Measurements from ENCODE around the gene CCDC24. TPM values are rescaled to one million over a fixed set of nuclear protein-coding genes. Genes with fewer than 3 reads are reported as not detected.

CCDC24 gene
- total and polyA plus RNA-seq, 8 donors, result 9.9 to 17.7 (median 12.9) TPM

- Histone ChIP-seq H3K4me1 (peaks cover 15 to 48% of the 10 kb centered on the region in 2 donors), H3K27ac (no peak overlapping the region), H3K4me3 (no peak overlapping the region), H3K9me3 (no peaks in the 10 kb centered on the region), H3K27me3 (no peaks in the 10 kb centered on the region), H3K36me3 (peaks cover 0 to 21% of the 10 kb centered on the region in 2 donors)
- TF ChIP-seq CTCF (IDR thresholded peaks at IDR 0.05), result no peak
- ATAC-seq (no peak), DNase-seq (peak in 1 of 4 donors; percentile 80)
- intact Hi-C loops (cut with DNase I), result no loop called here
Observed at GRCh38 chr1:43982808-43983207, 8.6 kb upstream of the CCDC24 start.

GRCh38 chr1:43983253-43983899 is 8.0 kb upstream of the CCDC24 start:
- ATAC-seq (no peak), DNase-seq (no peak)
- H3K27ac ChIP-seq, result no peak overlapping the region
- no peaks in the 10 kb centered on the region for H3K9me3 ChIP-seq
- H3K4me3 ChIP-seq, result no peak overlapping the region
- peaks cover 13 to 42% of the 10 kb centered on the region in 2 donors for H3K4me1 ChIP-seq
- H3K27me3 ChIP-seq, result no peaks in the 10 kb centered on the region
- peaks cover 0 to 16% of the 10 kb centered on the region in 2 donors for H3K36me3 ChIP-seq
- no peak for TF ChIP-seq CTCF (IDR thresholded peaks at IDR 0.05)
- intact Hi-C loops (cut with DNase I), result no loop called here

- intact Hi-C loops (cut with DNase I), result no loop called here
- DNase-seq, result no peak
- no peaks in the 10 kb centered on the region for H3K9me3 ChIP-seq
Observed at GRCh38 chr1:43984855-43985254, 6.5 kb upstream of the CCDC24 start.

GRCh38 chr1:43985984-43986595 is 5.3 kb upstream of the CCDC24 start:
- peaks cover 0 to 15% of the 10 kb centered on the region in 2 donors for H3K36me3 ChIP-seq
- TF ChIP-seq CTCF (IDR thresholded peaks at IDR 0.05), result no peak
- DNase-seq (no peak), ATAC-seq (no peak)
- peaks cover 7 to 28% of the 10 kb centered on the region in 2 donors for H3K4me1 ChIP-seq
- no peaks in the 10 kb centered on the region for H3K9me3 ChIP-seq
- no peaks in the 10 kb centered on the region for H3K27me3 ChIP-seq
- intact Hi-C loops (cut with DNase I), result no loop called here
- no peak overlapping the region for H3K27ac ChIP-seq
- H3K4me3 ChIP-seq, result no peak overlapping the region

More at GRCh38 chr1:43984855-43985254, 6.5 kb upstream of the CCDC24 start:
- peaks cover 10 to 32% of the 10 kb centered on the region in 2 donors for H3K4me1 ChIP-seq
- TF ChIP-seq CTCF (IDR thresholded peaks at IDR 0.05), result no peak
- no peaks in the 10 kb centered on the region for H3K27me3 ChIP-seq
- ATAC-seq, result no peak
- no peak overlapping the region for H3K4me3 ChIP-seq
- H3K36me3 ChIP-seq, result peaks cover 0 to 15% of the 10 kb centered on the region in 2 donors
- no peak overlapping the region for H3K27ac ChIP-seq

- H3K27ac ChIP-seq, result no peak overlapping the region
- ATAC-seq, result no peak
Observed at GRCh38 chr1:43986712-43987111, 4.7 kb upstream of the CCDC24 start.

More at GRCh38 chr1:43986712-43987111, 4.7 kb upstream of the CCDC24 start:
- no peak overlapping the region for H3K4me3 ChIP-seq
- DNase-seq, result no peak
- H3K27me3 ChIP-seq, result no peaks in the 10 kb centered on the region
- H3K4me1 ChIP-seq, result peaks cover 7 to 24% of the 10 kb centered on the region in 2 donors
- H3K9me3 ChIP-seq, result no peaks in the 10 kb centered on the region
- intact Hi-C loops (cut with DNase I), result no loop called here
- TF ChIP-seq CTCF (IDR thresholded peaks at IDR 0.05), result no peak
- H3K36me3 ChIP-seq, result peaks cover 0 to 15% of the 10 kb centered on the region in 2 donors

Data from left lung (tissue), 10 donors.